GM21528 (cell line): Measurements from ENCODE around the gene FRMPD1.
"Not testable (repeated sequence)": the region's sequence is repeated elsewhere in the genome, so short reads cannot be mapped to it uniquely, and the experiment has no call there.

Experiments used
- ATAC-seq: cut with Tn5 transposase; IDR thresholded peaks from one replicate; pipeline ENCODE4 v1.9.1; 2021; ENCODE audit warnings: mild to moderate bottlenecking, moderate library complexity; ENCODE audit not compliant: unreplicated experiment, low FRiP score

FRMPD1 gene

GRCh38 chr9:37732086-37732741 is 81.5 kb downstream of the FRMPD1 start:
- ATAC-seq = no peak

GRCh38 chr9:37732952-37733351 is 82.2 kb downstream of the FRMPD1 start:
- no peak for ATAC-seq

- ATAC-seq = no peak
These were observed 88.5 kb downstream of the FRMPD1 start for GRCh38 chr9:37739222-37739621.

- ATAC-seq = no peak
These were observed 89.4 kb downstream of the FRMPD1 start for GRCh38 chr9:37740128-37740527.

GRCh38 chr9:37740631-37741328 is 90.0 kb downstream of the FRMPD1 start:
- ATAC-seq = no peak

- ATAC-seq = no peak
These were observed 95.2 kb downstream of the FRMPD1 start for GRCh38 chr9:37745970-37746369.

GRCh38 chr9:37746448-37747270 is 95.9 kb downstream of the FRMPD1 start:
- ATAC-seq = no peak

GRCh38 chr9:37747271-37747753 is 96.6 kb downstream of the FRMPD1 start:
- ATAC-seq = no peak

- ATAC-seq = no peak
These were observed 98.4 kb downstream of the FRMPD1 start for GRCh38 chr9:37749129-37749528.

- no peak for ATAC-seq
These were observed 100.4 kb downstream of the FRMPD1 start for GRCh38 chr9:37751186-37751585.

GRCh38 chr9:37751704-37752103 is 101.0 kb downstream of the FRMPD1 start:
- ATAC-seq = not testable (repeated sequence)

- ATAC-seq = not testable (repeated sequence)
These were observed 101.4 kb downstream of the FRMPD1 start for GRCh38 chr9:37752112-37752511.

GRCh38 chr9:37752642-37753488 is 102.1 kb downstream of the FRMPD1 start:
- ATAC-seq = no peak

GRCh38 chr9:37753489-37754190 is 102.9 kb downstream of the FRMPD1 start, which contains the start of gene TRMT10B:
Gene TRMT10B (plus strand): TSS chr9:37753805. CDS start chr9:37761932, 8,127 bp downstream.
- ATAC-seq = peak; percentile 75

GRCh38 chr9:37758747-37759146 is 108.0 kb downstream of the FRMPD1 start:
- ATAC-seq = no peak

- ATAC-seq = no peak
These were observed 109.8 kb downstream of the FRMPD1 start for GRCh38 chr9:37760416-37761161.

- ATAC-seq = no peak
These were observed 110.8 kb downstream of the FRMPD1 start for GRCh38 chr9:37761511-37761910.

- ATAC-seq = not testable (repeated sequence)
These were observed 114.5 kb downstream of the FRMPD1 start for GRCh38 chr9:37765263-37765662.

- ATAC-seq = no peak
These were observed 118.6 kb downstream of the FRMPD1 start for GRCh38 chr9:37769306-37769705.
